Fibroblast of lung (primary cell): ENCODE data around the gene KCNT2. TPM values are rescaled to one million over a fixed set of nuclear protein-coding genes. Genes with fewer than 3 reads are reported as not detected.

Experiments used
- DNase-seq, 2 donors: peaks; one replicate each; pipeline versions ENCODE4 v3.0.0 to v3.0.0-alpha.2; 2010; ENCODE audit warnings: low read depth in 2 of 2
- H2AFZ ChIP-seq: 2 replicates; pipeline ENCODE4 v1.5.1; 2012; ENCODE audit warnings: low read length, control low read depth, inconsistent platforms
- H3K27ac ChIP-seq: 2 replicates; pipeline ENCODE4 v1.5.1; 2011; ENCODE audit warnings: low read length, control low read depth; ENCODE audit not compliant: insufficient read depth
- H3K27me3 ChIP-seq: 2 replicates; pipeline ENCODE4 v1.5.1; 2011; ENCODE audit warnings: mild to moderate bottlenecking, low read length; ENCODE audit not compliant: control insufficient read depth, insufficient read depth
- H3K36me3 ChIP-seq: 2 replicates; pipeline ENCODE4 v1.5.1; 2011; ENCODE audit warnings: low read length; ENCODE audit not compliant: control insufficient read depth, insufficient read depth
- H3K4me1 ChIP-seq: 2 replicates; pipeline ENCODE4 v1.5.1; 2011; ENCODE audit warnings: low read length; ENCODE audit not compliant: control insufficient read depth, insufficient read depth; ENCODE audit errors: extremely low read depth
- H3K4me2 ChIP-seq: 2 replicates; pipeline ENCODE4 v1.5.1; 2011; ENCODE audit warnings: low read length, control low read depth; ENCODE audit not compliant: insufficient read depth; ENCODE audit errors: extremely low read depth
- H3K4me3 ChIP-seq, 4 experiments: fragments of 200-600 bp in 1 of 4; sonication (generic) in 1 of 4; replicated peaks in 1 of 4; 2 replicates each; pipeline ENCODE4 v1.5.1; 2011 to 2016; ENCODE audit warnings: low read length in 4 of 4, low read depth in 3 of 4, mild to moderate bottlenecking in 3 of 4, control low read depth in 2 of 4, inconsistent platforms in 1 of 4, mixed read lengths in 1 of 4; ENCODE audit not compliant: insufficient read depth in 1 of 4; ENCODE audit errors: control extremely low read depth in 1 of 4
- H3K79me2 ChIP-seq: 2 replicates; pipeline ENCODE4 v1.5.1; 2012; ENCODE audit warnings: mild to moderate bottlenecking, low read length, inconsistent platforms; ENCODE audit not compliant: control insufficient read depth, insufficient read depth
- H3K9ac ChIP-seq: 2 replicates; pipeline ENCODE4 v1.5.1; 2011; ENCODE audit warnings: mild to moderate bottlenecking, low read length, control low read depth; ENCODE audit not compliant: insufficient read depth
- H3K9me3 ChIP-seq: 2 replicates; pipeline ENCODE4 v1.5.1; 2012; ENCODE audit warnings: low read depth, low read length; ENCODE audit not compliant: control insufficient read depth, insufficient read depth
- H4K20me1 ChIP-seq: 2 replicates; pipeline ENCODE4 v1.5.1; 2011; ENCODE audit warnings: low read length; ENCODE audit not compliant: control insufficient read depth, insufficient read depth; ENCODE audit errors: extremely low read depth
- EZH2 ChIP-seq: IDR thresholded peaks from 2 replicates; pipeline ENCODE4 v1.5.1; 2012; ENCODE audit warnings: low read length, control low read depth, mild to moderate bottlenecking; ENCODE audit errors: missing control alignments
- polyA plus RNA-seq, 2 donors: library from polyadenylated mRNA; depleted of rRNA in 1 of 2; stranded (reverse) in 1 of 2; unstranded in 1 of 2; fragments of >200 nt; gene quantifications; 2 replicates each; pipeline ENCODE4 v1.2.1, GENCODE V29; 2011 to 2012; ENCODE audit warnings: missing spikeins in 1 of 2
- total RNA-seq: library from RNA; depleted of rRNA; stranded (reverse); fragments of >200 nt; gene quantifications from 2 replicates; pipeline ENCODE4 v1.2.1, GENCODE V29; 2014
- TF ChIP-seq, protein P1 (sequence below), 2 donors: IDR thresholded peaks in 1 of 2; conservative IDR thresholded peaks in 1 of 2; 1 replicate in 1 of 2; 2 replicates in 1 of 2; pipeline ENCODE4 v1.5.1; 2011 to 2012; ENCODE audit warnings: low read length in 2 of 2, control low read depth in 1 of 2, inconsistent platforms in 1 of 2, low read depth in 1 of 2, mild to moderate bottlenecking in 1 of 2

KCNT2 gene
- total and polyA plus RNA-seq, 2 donors (not counting 1 experiment from before 2014, with no cell fraction given) = 0.96 to 8.1 TPM

DNA sequence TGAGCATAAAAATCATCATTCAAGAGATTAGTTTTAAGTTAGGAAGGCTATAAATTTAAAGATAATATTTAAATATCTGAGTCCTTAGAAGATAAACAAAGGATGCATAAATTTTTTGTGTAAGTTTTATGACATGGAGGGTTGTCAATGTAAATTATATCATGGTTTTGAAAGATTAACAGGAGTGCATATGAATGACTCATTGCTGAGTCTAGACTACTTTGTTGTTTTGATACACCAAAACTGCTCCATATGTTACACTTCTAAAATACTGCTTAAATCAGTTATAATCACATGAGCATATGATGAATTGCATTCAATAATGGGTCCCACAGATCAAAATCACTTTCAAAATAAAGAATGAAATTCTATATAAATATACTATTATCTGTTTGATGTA is 312.5 kb downstream of the KCNT2 start:
- no peak overlapping the region for H3K27ac ChIP-seq
- DNase-seq = peak in 1 of 2 donors; percentile 38
- no peaks in the 10 kb centered on the region for H3K4me1 ChIP-seq
- H3K27me3 ChIP-seq = no peaks in the 10 kb centered on the region
- H3K36me3 ChIP-seq = no peaks in the 10 kb centered on the region
- TF ChIP-seq EZH2 = no peak
- TF ChIP-seq, protein P1, sequence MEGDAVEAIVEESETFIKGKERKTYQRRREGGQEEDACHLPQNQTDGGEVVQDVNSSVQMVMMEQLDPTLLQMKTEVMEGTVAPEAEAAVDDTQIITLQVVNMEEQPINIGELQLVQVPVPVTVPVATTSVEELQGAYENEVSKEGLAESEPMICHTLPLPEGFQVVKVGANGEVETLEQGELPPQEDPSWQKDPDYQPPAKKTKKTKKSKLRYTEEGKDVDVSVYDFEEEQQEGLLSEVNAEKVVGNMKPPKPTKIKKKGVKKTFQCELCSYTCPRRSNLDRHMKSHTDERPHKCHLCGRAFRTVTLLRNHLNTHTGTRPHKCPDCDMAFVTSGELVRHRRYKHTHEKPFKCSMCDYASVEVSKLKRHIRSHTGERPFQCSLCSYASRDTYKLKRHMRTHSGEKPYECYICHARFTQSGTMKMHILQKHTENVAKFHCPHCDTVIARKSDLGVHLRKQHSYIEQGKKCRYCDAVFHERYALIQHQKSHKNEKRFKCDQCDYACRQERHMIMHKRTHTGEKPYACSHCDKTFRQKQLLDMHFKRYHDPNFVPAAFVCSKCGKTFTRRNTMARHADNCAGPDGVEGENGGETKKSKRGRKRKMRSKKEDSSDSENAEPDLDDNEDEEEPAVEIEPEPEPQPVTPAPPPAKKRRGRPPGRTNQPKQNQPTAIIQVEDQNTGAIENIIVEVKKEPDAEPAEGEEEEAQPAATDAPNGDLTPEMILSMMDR (conservative IDR thresholded peaks at IDR 0.05 in 1 of 2, IDR thresholded peaks at IDR 0.05 in 1 of 2; ENCODE audit: low read depth in 1 of 2, low read length in 2 of 2) = no peak
- no peaks in the 10 kb centered on the region for H3K9me3 ChIP-seq
- no peaks in the 10 kb centered on the region for H3K79me2 ChIP-seq
- no peak overlapping the region for H3K9ac ChIP-seq
- no peak overlapping the region for H2AFZ ChIP-seq
- no peak overlapping the region for H3K4me2 ChIP-seq
- H4K20me1 ChIP-seq = no peaks in the 10 kb centered on the region
- no peak overlapping the region for H3K4me3 ChIP-seq

DNA sequence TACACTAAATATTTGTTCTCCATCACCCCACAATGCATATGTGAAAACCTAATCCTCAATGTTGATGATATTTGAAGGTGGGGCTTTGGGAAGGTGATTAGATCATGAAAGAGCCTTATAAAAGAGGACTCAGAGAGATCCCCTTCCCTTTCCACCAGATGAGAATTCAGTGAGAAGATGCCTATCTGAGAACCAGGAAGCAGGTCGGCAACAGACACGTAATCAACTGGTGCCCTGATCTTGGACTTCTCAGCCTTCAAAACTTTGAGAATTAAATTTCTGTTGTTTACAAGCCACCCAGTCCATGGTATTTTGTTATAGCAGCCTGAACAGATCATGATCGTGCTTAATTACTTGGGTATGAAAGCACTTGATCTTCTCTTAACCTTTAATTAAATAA is 329.4 kb downstream of the KCNT2 start:
- no peaks in the 10 kb centered on the region for H3K36me3 ChIP-seq
- H4K20me1 ChIP-seq = no peaks in the 10 kb centered on the region
- H3K9me3 ChIP-seq = no peaks in the 10 kb centered on the region
- H3K4me3 ChIP-seq = no peak overlapping the region
- no peaks in the 10 kb centered on the region for H3K79me2 ChIP-seq
- H3K4me1 ChIP-seq = no peaks in the 10 kb centered on the region
- no peak overlapping the region for H3K27ac ChIP-seq
- DNase-seq = no peak
- H3K4me2 ChIP-seq = no peak overlapping the region
- H3K9ac ChIP-seq = no peak overlapping the region
- no peaks in the 10 kb centered on the region for H3K27me3 ChIP-seq
- no peak for TF ChIP-seq EZH2
- TF ChIP-seq, protein P1 (conservative IDR thresholded peaks at IDR 0.05 in 1 of 2, IDR thresholded peaks at IDR 0.05 in 1 of 2; ENCODE audit: low read depth in 1 of 2, low read length in 2 of 2) = no peak
- H2AFZ ChIP-seq = no peak overlapping the region

DNA sequence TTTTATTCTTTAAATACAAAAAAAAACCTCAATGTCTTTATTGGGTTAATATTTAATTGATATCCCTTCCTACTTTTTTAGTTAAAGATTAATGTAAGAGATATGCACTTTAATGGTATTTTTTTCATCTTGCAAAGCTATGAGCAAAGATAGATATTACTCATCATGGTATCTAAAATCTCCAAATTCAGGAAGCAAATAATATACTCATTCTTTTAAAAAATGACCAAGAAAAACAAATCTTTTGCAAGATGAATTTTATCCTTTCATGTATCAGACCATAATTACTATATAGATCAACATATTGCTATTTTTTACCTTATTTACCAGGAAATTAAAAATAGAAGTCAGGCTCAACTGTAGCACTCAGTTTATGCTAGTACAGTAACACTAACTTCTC is 330.4 kb downstream of the KCNT2 start:
- Histone ChIP-seq H4K20me1 (no peaks in the 10 kb centered on the region), H3K9me3 (no peaks in the 10 kb centered on the region), H3K9ac (no peak overlapping the region), H3K4me2 (no peak overlapping the region), H2AFZ (no peak overlapping the region), H3K4me1 (no peaks in the 10 kb centered on the region), H3K27ac (no peak overlapping the region), H3K4me3 (no peak overlapping the region), H3K27me3 (no peaks in the 10 kb centered on the region), H3K79me2 (no peaks in the 10 kb centered on the region), H3K36me3 (no peaks in the 10 kb centered on the region)
- TF ChIP-seq EZH2 = no peak
- TF ChIP-seq, protein P1 (conservative IDR thresholded peaks at IDR 0.05 in 1 of 2, IDR thresholded peaks at IDR 0.05 in 1 of 2; ENCODE audit: low read depth in 1 of 2, low read length in 2 of 2) = no peak
- no peak for DNase-seq
